ENCODE data around the gene SEL1L3. TPM values are rescaled to one million over a fixed set of nuclear protein-coding genes. Genes with fewer than 3 reads are reported as not detected.

The SEL1L3 gene
- total RNA-seq, 1 donor from 2014 or later, result 8.3 TPM

DNA sequence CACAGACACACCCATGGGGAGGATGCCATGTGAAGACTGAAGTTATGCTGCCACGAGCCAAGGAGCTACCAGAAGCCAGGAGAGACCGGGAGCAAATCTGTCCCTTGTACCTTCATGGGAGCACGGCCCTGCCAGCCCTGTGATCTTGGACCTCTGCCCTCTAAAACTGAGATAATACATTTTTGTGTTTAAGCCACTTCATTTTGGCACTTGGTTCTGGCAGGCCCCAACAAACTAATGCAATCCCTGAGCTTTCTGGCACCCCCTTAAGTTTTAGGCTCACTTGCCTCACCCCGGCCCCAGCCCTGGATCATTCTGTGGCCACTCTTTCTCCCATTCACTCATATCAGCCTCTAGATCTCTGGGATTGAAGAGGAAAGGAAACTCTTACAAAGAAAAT, 35.4 kb downstream of the SEL1L3 start:
- TF ChIP-seq, protein P1, sequence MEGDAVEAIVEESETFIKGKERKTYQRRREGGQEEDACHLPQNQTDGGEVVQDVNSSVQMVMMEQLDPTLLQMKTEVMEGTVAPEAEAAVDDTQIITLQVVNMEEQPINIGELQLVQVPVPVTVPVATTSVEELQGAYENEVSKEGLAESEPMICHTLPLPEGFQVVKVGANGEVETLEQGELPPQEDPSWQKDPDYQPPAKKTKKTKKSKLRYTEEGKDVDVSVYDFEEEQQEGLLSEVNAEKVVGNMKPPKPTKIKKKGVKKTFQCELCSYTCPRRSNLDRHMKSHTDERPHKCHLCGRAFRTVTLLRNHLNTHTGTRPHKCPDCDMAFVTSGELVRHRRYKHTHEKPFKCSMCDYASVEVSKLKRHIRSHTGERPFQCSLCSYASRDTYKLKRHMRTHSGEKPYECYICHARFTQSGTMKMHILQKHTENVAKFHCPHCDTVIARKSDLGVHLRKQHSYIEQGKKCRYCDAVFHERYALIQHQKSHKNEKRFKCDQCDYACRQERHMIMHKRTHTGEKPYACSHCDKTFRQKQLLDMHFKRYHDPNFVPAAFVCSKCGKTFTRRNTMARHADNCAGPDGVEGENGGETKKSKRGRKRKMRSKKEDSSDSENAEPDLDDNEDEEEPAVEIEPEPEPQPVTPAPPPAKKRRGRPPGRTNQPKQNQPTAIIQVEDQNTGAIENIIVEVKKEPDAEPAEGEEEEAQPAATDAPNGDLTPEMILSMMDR (IDR thresholded peaks at IDR 0.05), result no peak
- no peak for TF ChIP-seq POLR2AphosphoS5 (IDR thresholded peaks at IDR 0.05; ENCODE audit: insufficient read depth in 1 of 2, low read depth in 1 of 2)
- no peak for TF ChIP-seq POLR2A (IDR thresholded peaks at IDR 0.05)
- Histone ChIP-seq H3K9me3 (no peaks in the 10 kb centered on the region), H3K27ac (no peak overlapping the region), H3K27me3 (no peaks in the 10 kb centered on the region), H3K4me3 (no peak overlapping the region), H3K36me3 (no peaks in the 10 kb centered on the region), H3K4me1 (no peaks in the 10 kb centered on the region)
- intact Hi-C loops (cut with DNase I), result no loop called here
- no peak for DNase-seq (ENCODE audit: extremely low spot score in 2 of 2)

DNA sequence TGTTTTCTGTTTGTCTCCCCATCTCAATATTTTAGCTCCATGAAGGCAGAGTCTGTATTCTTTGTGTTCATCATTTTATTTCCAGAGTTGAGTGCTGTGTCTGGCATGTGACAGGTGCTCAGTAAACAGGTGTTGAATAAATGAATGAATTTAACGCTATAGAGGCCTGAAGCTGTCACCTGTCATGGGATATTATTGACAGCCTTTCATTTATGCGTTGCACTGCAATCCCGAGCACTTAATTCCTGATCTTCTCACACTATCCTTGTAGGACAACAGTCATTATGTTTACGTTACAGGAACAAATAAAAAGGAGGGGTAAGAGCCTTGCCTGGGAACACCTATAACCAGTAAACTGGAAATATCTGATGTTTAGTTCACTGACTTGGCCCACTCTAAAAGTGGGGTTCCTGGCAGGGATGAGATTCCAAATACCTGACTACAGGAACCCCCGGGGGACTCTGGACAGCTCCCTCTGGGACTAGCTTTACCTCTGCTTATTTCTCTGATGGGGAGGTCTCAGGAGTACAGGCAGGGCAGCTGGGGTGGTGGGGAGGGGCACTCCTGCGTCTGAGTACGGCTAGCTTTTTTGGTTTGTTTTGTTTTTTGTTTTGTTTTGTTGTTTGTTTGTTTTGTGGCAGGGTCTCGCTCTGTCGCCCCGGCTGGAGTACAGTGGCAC, 36.6 kb downstream of the SEL1L3 start:
- no peaks in the 10 kb centered on the region for H3K9me3 ChIP-seq
- intact Hi-C loops (cut with DNase I), result no loop called here
- H3K4me3 ChIP-seq, result no peak overlapping the region
- DNase-seq (ENCODE audit: extremely low spot score in 2 of 2), result no peak
- H3K36me3 ChIP-seq, result no peaks in the 10 kb centered on the region
- no peaks in the 10 kb centered on the region for H3K27me3 ChIP-seq
- no peak overlapping the region for H3K27ac ChIP-seq
- no peaks in the 10 kb centered on the region for H3K4me1 ChIP-seq
- no peak for TF ChIP-seq POLR2A (IDR thresholded peaks at IDR 0.05)
- no peak for TF ChIP-seq POLR2AphosphoS5 (IDR thresholded peaks at IDR 0.05; ENCODE audit: insufficient read depth in 1 of 2, low read depth in 1 of 2)
- TF ChIP-seq, protein P1 (IDR thresholded peaks at IDR 0.05), result no peak

DNA sequence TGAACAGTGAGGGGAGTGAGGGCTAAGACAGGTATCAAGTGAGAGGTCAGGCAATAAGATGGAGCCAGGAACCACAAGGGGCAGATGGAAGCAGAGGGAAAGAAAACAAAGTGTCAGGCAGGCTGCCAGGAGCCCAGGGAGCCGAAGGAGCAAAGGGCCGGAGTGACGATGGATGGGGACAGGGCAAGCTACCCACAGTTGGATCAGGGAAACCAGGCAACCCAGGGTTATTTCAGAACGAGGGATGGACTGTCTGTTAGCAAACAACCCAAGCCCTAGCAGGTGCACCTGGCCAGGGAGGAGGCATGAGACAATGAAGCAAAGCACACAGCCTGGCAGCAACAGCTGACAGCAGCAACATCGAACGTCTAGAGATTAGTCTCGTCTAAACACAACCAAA, 39.2 kb downstream of the SEL1L3 start:
- Histone ChIP-seq H3K27me3 (no peaks in the 10 kb centered on the region), H3K4me3 (no peak overlapping the region), H3K4me1 (no peaks in the 10 kb centered on the region), H3K27ac (no peak overlapping the region), H3K36me3 (no peaks in the 10 kb centered on the region), H3K9me3 (no peaks in the 10 kb centered on the region)
- no peak for TF ChIP-seq POLR2AphosphoS5 (IDR thresholded peaks at IDR 0.05; ENCODE audit: insufficient read depth in 1 of 2, low read depth in 1 of 2)
- TF ChIP-seq POLR2A (IDR thresholded peaks at IDR 0.05), result no peak
- TF ChIP-seq, protein P1 (IDR thresholded peaks at IDR 0.05), result no peak
- intact Hi-C loops (cut with DNase I), result no loop called here
- no peak for DNase-seq (ENCODE audit: extremely low spot score in 2 of 2)

DNA sequence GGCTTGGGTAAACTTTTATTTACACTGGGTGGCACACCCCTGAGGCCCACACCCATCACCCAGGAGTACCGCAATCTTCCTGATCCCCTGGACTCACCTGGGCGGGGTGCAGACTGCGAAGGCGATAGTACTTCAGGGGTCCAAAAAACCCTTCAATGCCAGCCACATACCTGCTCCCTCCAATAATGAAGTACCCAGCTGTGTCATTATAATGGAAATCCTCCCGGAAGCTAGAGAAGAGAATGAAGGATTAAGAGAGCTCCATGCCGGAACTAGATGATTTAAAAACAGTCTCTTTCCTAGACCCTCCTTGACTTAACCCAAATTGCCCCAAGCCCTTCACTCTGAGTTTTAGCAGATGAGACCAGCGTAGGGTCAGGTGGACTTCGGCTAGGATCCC, 40.9 kb downstream of the SEL1L3 start:
- Histone ChIP-seq H3K4me1 (no peaks in the 10 kb centered on the region), H3K27ac (no peak overlapping the region), H3K4me3 (no peak overlapping the region), H3K27me3 (no peaks in the 10 kb centered on the region), H3K36me3 (no peaks in the 10 kb centered on the region), H3K9me3 (no peaks in the 10 kb centered on the region)
- TF ChIP-seq, protein P1 (IDR thresholded peaks at IDR 0.05), result no peak
- TF ChIP-seq POLR2A (IDR thresholded peaks at IDR 0.05), result no peak
- no peak for TF ChIP-seq POLR2AphosphoS5 (IDR thresholded peaks at IDR 0.05; ENCODE audit: insufficient read depth in 1 of 2, low read depth in 1 of 2)
- intact Hi-C loops (cut with DNase I), result no loop called here
- no peak for DNase-seq (ENCODE audit: extremely low spot score in 2 of 2)

DNA sequence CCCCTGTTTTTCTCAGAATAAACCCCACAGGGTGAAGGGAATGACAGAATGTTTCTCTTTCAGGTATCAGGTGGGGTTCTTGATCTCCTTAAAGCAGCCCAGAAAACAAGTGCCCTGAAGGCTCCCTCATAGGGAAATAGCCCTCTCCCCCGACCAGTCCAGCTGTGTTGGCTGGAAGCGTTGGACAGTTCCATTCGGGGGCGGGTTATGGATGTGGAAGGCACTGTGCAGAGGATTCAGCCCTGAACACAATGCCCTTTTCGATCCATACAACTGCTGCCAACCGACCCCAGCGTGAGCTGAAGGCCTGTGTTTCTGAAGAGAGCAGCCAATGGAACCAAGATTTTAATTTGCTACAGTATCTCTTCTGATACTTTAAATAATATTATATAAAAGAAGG, 41.5 kb downstream of the SEL1L3 start:
- DNase-seq (ENCODE audit: extremely low spot score in 2 of 2), result no peak
- no peak for TF ChIP-seq POLR2AphosphoS5 (IDR thresholded peaks at IDR 0.05; ENCODE audit: insufficient read depth in 1 of 2, low read depth in 1 of 2)
- TF ChIP-seq, protein P1 (IDR thresholded peaks at IDR 0.05), result no peak
- Histone ChIP-seq H3K36me3 (no peaks in the 10 kb centered on the region), H3K4me3 (no peak overlapping the region), H3K9me3 (no peaks in the 10 kb centered on the region), H3K27ac (no peak overlapping the region), H3K27me3 (no peaks in the 10 kb centered on the region), H3K4me1 (no peaks in the 10 kb centered on the region)
- intact Hi-C loops (cut with DNase I), result no loop called here
